PFSK-1 (cell line): ENCODE results near the gene R3HDM1.

Experiments used
- FOXP2 ChIP-seq: optimal IDR thresholded peaks from 2 replicates; pipeline ENCODE3; 2011; ENCODE audit warnings: borderline replicate concordance, control low read depth, inconsistent platforms; ENCODE audit not compliant: insufficient read depth; ENCODE audit errors: extremely low read length, extremely low read depth
- POLR2AphosphoS5 ChIP-seq: IDR thresholded peaks from 2 replicates; pipeline ENCODE4 v1.6.1; 2012; ENCODE audit warnings: low read depth, mild to moderate bottlenecking, control low read depth, low read length, moderate library complexity
- SIN3A ChIP-seq: IDR thresholded peaks from 2 replicates; pipeline ENCODE4 v1.6.1; 2012; ENCODE audit warnings: mild to moderate bottlenecking, low read length, moderate library complexity, borderline replicate concordance; ENCODE audit not compliant: insufficient read depth
- TAF1 ChIP-seq: IDR thresholded peaks from 2 replicates; pipeline ENCODE4 v1.6.1; 2012; ENCODE audit warnings: low read length, control low read depth, borderline replicate concordance; ENCODE audit not compliant: insufficient read depth
- TF ChIP-seq, protein P1 (sequence below), 2 experiments: IDR thresholded peaks; 2 replicates each; pipeline versions ENCODE4 v1.6.1 to v1.8.0; 2011 to 2012; ENCODE audit warnings: low read depth in 2 of 2, low read length in 2 of 2, control low read depth in 1 of 2, inconsistent platforms in 1 of 2, mild to moderate bottlenecking in 1 of 2, moderate library complexity in 1 of 2; ENCODE audit not compliant: insufficient read depth in 1 of 2

Gene R3HDM1

DNA sequence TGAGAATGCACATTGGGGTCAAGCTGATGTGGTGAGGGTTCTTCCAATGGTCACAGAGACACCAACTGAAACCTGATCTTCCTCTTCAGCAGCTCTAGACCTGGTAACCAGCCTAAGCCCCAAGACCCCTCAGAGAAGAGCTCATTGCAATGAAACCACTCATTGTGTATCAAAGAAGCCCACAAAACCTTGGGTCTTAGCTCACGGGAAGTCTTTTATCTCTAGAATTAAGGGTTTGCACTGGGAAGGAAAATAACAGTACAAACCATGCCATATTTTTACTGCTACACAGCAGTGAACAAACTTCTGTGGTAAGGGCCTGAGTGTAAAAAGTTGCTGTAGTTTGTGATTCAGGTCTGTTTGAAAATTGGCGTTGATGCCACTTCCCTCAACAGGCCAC, 201.8 kb downstream of the R3HDM1 start:
- TF ChIP-seq POLR2AphosphoS5 (no peak), TAF1 (no peak), SIN3A (no peak), FOXP2 (no peak)
- TF ChIP-seq, protein P1, sequence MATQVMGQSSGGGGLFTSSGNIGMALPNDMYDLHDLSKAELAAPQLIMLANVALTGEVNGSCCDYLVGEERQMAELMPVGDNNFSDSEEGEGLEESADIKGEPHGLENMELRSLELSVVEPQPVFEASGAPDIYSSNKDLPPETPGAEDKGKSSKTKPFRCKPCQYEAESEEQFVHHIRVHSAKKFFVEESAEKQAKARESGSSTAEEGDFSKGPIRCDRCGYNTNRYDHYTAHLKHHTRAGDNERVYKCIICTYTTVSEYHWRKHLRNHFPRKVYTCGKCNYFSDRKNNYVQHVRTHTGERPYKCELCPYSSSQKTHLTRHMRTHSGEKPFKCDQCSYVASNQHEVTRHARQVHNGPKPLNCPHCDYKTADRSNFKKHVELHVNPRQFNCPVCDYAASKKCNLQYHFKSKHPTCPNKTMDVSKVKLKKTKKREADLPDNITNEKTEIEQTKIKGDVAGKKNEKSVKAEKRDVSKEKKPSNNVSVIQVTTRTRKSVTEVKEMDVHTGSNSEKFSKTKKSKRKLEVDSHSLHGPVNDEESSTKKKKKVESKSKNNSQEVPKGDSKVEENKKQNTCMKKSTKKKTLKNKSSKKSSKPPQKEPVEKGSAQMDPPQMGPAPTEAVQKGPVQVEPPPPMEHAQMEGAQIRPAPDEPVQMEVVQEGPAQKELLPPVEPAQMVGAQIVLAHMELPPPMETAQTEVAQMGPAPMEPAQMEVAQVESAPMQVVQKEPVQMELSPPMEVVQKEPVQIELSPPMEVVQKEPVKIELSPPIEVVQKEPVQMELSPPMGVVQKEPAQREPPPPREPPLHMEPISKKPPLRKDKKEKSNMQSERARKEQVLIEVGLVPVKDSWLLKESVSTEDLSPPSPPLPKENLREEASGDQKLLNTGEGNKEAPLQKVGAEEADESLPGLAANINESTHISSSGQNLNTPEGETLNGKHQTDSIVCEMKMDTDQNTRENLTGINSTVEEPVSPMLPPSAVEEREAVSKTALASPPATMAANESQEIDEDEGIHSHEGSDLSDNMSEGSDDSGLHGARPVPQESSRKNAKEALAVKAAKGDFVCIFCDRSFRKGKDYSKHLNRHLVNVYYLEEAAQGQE (IDR thresholded peaks at IDR 0.05; ENCODE audit: insufficient read depth in 1 of 2, low read depth in 2 of 2, low read length in 2 of 2), result no peak

- no peak for TF ChIP-seq FOXP2
- TF ChIP-seq TAF1, result no peak
- TF ChIP-seq, protein P1 (IDR thresholded peaks at IDR 0.05; ENCODE audit: insufficient read depth in 1 of 2, low read depth in 2 of 2, low read length in 2 of 2), result no peak
- no peak for TF ChIP-seq POLR2AphosphoS5
- no peak for TF ChIP-seq SIN3A
Observed at GRCh38 chr2:135736546-135736945, 205.3 kb downstream of the R3HDM1 start.

- TF ChIP-seq SIN3A (no peak), TAF1 (no peak), POLR2AphosphoS5 (no peak), FOXP2 (no peak)
- TF ChIP-seq, protein P1 (IDR thresholded peaks at IDR 0.05; ENCODE audit: insufficient read depth in 1 of 2, low read depth in 2 of 2, low read length in 2 of 2), result no peak
Observed at GRCh38 chr2:135740206-135740605, 208.9 kb downstream of the R3HDM1 start.

GRCh38 chr2:135741043-135741394, 209.7 kb downstream of the R3HDM1 start:
- no peak for TF ChIP-seq POLR2AphosphoS5
- TF ChIP-seq, protein P1 (IDR thresholded peaks at IDR 0.05; ENCODE audit: insufficient read depth in 1 of 2, low read depth in 2 of 2, low read length in 2 of 2), result no peak
- no peak for TF ChIP-seq FOXP2
- no peak for TF ChIP-seq TAF1
- no peak for TF ChIP-seq SIN3A
